Measurements from ENCODE around the gene HDHD3.

HDHD3 gene

GRCh38 chr9:113361304-113362018, 15.3 kb downstream of the HDHD3 start:
- peak; percentile 1 for DNase-seq

DNA sequence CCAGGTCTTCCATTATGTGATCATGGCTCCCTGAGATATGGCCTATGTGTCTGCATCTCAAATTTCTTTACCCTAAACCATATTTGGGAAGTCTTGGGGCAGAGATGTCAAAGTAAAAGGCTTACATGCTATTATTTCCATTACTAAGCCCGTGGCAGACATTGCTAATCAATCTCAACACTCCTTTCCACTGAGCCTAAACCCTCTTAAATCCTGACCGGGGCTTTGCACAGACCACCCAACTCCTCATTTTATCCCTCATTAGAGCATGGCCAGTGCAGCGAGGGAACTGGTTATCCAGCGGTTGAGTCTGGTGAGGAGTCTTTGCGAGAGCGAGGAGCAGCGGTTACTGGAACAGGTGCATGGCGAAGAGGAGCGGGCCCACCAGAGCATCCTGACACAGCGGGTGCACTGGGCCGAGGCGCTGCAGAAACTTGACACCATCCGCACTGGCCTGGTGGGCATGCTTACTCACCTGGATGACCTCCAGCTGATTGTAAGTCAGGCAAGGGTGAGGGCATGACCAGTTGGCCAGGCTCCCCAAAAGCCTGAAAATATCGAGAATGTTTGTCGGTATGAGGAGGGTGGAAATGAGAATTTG, 16.4 kb downstream of the HDHD3 start:
- no peak for DNase-seq

GRCh38 chr9:113359385-113359784, 17.4 kb downstream of the HDHD3 start:
- DNase-seq = no peak

GRCh38 chr9:113356686-113357292, 20.0 kb downstream of the HDHD3 start:
- no peak for DNase-seq

- DNase-seq = no peak
These were observed 21.7 kb downstream of the HDHD3 start for GRCh38 chr9:113355040-113355596.

DNA sequence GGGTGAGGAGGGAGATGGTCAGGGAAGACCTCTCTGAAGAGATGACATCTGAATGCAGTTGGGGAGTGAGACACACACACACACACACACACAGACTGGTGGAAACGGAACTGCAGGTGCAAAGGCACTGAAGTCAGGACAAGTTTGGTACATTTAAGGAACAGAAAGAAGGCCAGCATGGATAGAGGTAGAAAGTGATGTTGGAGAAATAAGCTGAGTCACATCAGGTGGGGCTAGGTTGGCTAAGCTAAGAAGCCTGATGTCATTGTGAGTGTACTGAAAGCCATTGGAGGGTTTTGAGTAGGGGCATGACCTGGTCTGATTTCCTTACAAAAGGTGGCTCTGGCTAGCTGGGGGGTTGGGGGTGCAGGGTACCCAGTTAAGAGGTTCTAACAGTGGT, 24.4 kb downstream of the HDHD3 start:
- no peak for DNase-seq

- no peak for DNase-seq
These were observed 24.8 kb downstream of the HDHD3 start for GRCh38 chr9:113352006-113352405.

GRCh38 chr9:113350937-113351336, 25.8 kb downstream of the HDHD3 start:
- DNase-seq = no peak

DNA sequence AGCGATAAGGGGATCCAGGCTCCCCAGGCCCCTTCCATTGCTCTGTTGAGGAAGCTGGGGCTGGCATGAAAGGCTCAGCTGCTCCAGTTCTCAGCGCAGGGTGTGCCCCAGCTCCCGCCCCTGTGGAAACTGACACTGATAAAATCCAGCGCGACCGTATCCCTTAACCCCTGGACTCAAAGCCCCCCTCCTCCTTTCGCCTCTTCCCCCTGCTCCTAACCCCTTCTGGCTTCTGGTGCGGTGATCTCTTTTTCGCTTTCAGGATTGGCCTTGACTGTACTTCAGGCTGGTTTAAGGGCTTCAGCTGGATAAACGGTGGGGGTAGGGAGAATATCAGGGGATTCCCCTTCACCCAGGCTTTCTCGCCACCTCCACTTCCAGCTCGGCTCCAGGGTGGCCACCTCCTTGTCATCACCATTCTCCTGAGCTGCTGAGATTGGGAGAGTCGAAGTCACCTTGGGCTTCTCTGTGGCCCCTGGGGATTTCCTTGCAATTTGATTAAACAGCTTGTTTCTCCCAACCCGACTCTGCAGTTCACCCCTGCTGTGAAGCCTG, 26.6 kb downstream of the HDHD3 start:
- no peak for DNase-seq

- no peak for DNase-seq
These were observed 27.2 kb downstream of the HDHD3 start, which contains the start of gene BSPRY for GRCh38 chr9:113349445-113350094. TSS of gene BSPRY (plus strand) at chr9:113349541. CDS start at chr9:113349580, 39 bp downstream.

DNA sequence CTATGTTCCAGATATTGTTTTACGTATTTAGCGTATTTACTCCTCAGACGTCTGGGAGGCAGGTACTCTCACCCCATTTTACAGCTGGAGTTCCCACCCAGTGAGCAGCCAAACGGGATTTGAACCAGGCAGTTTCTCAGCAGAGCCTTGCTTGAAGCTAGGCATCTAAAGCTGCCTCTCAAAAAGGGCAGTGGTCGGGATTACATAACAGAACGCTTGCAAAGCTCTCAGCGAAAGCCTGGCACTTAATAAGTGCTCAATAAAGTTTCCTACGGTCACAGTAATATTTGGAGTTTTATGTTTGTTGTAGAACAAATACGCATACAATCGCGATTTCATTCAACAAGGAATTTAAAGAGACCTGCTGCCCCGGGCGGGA, 27.7 kb downstream of the HDHD3 start:
- DNase-seq = no peak

- DNase-seq = no peak
These were observed 28.3 kb downstream of the HDHD3 start for GRCh38 chr9:113348437-113348836.

DNA sequence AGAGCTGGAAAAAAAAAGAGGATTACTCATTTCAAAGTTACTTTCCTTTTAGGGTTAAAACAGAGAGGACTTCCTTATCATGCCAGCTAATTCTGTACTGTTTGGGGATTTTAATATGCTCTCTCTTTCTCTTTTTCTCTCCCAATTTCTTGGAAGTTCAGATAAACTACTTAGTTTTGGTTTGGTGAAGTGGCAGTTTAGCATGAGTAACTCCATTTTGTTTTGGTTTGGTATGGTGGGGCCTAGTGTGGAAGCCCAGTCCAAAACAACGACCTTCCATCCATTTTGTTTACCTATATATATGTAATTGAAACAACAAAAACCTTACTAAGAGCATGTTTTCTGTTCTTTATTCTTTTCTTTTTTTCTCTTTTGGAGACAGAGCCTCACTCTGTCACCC, 31.1 kb downstream of the HDHD3 start:
- DNase-seq = no peak

DNA sequence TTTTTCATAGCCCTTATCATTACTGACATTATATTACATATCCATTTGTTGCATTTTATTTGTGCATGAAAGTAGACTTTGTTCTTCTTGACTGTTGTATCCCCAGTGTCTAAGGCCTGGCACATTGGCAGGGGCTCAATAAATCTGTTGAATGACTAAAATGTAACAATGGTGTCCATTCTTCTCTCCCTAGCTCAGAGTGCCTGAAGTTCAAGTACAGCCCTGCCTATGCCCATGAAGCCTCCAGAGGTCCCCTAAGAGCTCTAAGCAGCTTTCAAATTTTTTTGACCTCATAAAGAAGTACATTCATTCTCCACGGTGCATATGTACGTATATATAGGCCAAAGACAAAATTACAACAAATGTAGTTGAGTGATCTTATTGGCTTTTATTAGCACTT, 31.6 kb downstream of the HDHD3 start:
- DNase-seq = no peak

DNA sequence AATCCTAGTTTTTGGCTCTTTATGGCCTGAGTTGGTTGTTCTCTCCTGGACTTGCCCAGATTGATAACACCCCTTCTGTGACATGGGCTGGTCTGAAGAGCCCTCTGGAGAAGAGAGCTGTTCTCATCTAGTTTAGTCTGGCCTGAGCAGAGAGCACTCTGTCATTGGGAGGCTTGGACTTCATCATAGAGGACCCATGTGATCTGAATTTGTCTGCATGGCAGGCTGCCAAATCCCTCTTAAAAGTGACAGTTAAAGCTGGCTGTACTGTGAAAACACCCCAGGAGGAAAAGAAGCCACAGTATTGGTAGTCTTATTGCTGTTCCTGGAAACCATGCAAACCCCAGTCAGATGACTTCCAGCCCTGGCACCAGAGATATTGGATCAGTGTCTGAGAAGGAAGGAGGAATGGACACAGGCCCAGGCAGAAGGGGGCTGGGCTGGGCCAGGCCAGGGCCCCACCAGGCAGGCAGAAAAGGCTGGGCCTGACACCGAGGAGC, 33.0 kb downstream of the HDHD3 start:
- DNase-seq = peak; percentile 71

DNA sequence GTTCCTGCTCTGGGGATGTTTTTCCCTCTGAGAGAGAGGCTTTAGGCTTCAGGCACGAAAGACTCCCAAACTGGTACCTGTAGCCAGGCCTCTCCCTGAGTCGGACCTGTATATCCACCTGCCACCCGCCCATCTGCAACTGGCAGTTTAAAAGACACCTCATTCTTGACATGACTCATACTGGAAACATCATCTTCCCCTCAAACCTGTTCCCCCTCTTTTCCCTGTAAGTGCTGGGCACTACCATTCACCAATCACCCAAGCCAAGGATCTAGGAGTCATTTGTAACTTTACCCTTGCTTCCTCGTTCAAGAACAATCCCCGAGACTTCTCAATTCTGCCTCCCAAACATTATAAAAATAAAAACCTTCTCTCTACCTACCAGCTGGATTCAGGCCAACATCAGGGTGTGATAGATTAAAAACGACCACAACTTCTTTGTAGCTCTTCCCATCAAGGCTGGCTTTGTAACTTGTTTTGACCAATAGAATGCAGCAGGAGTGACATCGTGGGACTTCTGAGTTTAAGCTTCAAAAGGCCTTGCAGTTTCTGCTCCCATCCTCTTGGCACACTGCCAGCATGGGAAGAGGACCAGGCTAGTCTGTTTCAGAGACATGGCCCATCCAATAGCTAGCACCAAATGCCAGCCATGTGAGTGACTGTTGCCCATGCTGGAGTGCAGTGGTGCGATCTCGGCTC, 34.9 kb downstream of the HDHD3 start:
- no peak for DNase-seq

- DNase-seq = peak; percentile 10
These were observed 36.6 kb downstream of the HDHD3 start, which contains the start of gene WDR31 for GRCh38 chr9:113340011-113340699. TSS of gene WDR31 (minus strand) at chr9:113340275. CDS start at chr9:113332022, 8,253 bp downstream.

DNA sequence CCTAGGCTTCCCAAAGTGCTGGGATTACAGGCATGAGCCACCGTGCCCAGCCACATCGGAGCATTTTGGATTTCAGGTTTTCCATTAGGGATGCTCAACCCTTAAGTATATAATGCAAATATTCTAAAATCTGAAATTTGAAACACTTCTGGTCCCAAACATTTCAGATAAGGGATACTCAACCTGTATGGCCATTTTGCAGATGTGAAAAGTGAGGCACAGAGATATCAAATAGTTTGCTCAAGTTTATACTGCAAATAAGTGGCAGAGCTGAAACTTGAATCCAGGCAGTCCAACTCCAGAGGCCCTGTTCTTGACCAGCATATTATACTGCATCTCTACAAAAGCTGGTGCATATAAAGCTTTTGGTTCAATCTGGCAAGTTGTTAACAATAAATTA, 39.1 kb downstream of the HDHD3 start:
- no peak for DNase-seq

DNA sequence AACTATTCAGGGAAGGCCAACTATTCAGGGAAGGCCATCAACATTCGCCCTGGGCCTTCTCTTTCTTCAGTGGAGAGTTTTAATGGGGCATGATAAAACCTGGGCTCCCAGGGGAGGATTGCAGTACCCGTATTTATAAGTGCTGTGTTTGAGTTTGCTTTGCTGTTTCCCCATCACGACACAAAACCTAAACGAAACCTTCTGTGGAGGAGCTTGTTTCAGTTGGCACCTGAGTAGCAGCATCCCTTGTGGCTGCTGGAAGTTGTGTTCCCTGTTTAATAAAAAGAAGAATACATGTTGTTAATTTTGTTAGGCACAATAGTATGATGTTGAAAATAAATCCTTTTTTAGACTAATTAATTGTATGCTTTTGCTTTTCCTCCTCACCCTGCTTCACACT, 45.0 kb downstream of the HDHD3 start:
- DNase-seq = no peak

DNA sequence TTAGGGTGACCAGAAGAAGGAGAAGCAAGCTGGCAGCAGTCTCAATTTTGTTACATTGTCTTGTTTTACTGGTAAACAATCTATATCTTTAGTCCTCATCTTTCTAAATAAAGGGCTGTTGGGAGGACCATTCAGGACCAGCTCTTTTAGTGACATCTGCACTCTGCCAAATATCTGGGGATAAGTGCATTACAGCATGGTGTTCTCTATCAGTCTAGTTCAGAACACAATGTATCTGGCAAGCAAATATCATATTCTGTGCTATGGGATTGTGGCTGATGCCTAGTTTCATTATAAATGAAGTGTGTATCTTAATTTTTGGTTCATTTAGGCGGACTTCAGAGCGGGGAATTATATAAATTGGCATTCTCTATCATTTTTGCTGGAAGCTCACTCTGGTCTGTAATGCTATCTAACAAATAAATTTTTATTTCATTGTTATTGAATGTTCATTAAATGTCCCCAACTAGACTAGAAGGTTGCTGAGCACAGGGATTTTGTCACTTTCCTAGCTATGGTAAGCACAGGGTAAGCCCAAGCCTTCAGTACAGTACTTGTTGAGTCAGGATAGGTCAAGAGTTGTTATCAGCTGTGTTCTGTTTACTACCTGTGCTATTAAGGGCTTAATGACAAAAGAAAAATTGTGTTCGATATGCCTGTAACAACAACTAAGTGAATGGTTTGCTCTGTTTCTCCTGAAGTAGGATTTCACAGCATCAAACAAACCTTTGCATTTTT, 48.6 kb downstream of the HDHD3 start:
- no peak for DNase-seq

- DNase-seq = no peak
These were observed 50.6 kb downstream of the HDHD3 start for GRCh38 chr9:113326230-113326629.

Data from NCI-H1436 treated with DMSO at 0.1 percent for 48 hours (cell line).